Measurements from ENCODE around the gene SKOR1.

GRCh38 chr15:67777773-67778172 is 47.5 kb upstream of the SKOR1 start:
- TF ChIP-seq EZH2 (IDR thresholded peaks at IDR 0.05; ENCODE audit: insufficient read depth, poor library complexity, severe bottlenecking) = no peak
- no peak for TF ChIP-seq EZH2phosphoT487 (IDR thresholded peaks at IDR 0.05; ENCODE audit: insufficient read depth, low read depth)

Data from GM23248 (cell line).